Lower leg skin (tissue), 4 donors: ENCODE data around the gene C1orf115. TPM values are rescaled to one million over a fixed set of nuclear protein-coding genes. Genes with fewer than 3 reads are reported as not detected.

Experiments
- DNase-seq, 2 donors: peaks; one replicate each; pipeline ENCODE4 v3.0.0-alpha.2; 2019; ENCODE audit warnings: low spot score in 2 of 2
- H3K4me3 ChIP-seq: fragments of 200-600 bp; sonication (generic); 2 replicates; pipeline ENCODE4 v1.5.1; 2017; ENCODE audit warnings: mild to moderate bottlenecking, low read depth; ENCODE audit not compliant: poor library complexity, severe bottlenecking
- CTCF ChIP-seq, 3 donors: fragments of 450-650 bp; IDR thresholded peaks; one replicate each; pipeline ENCODE4 v1.5.1; 2016; ENCODE audit warnings: antibody characterized with exemption in 3 of 3, mild to moderate bottlenecking in 3 of 3, moderate library complexity in 2 of 3
- POLR2A ChIP-seq, 2 donors: fragments of 450-650 bp; IDR thresholded peaks; one replicate each; pipeline ENCODE4 v1.6.1; 2016 to 2017; ENCODE audit warnings: antibody characterized with exemption in 2 of 2, mild to moderate bottlenecking in 1 of 2, moderate library complexity in 1 of 2
- WGBS, 2 donors: methylation state at CpG; one replicate each; pipeline ENCODE4 v1.1.5; 2018; 5-methylcytosine and 5-hydroxymethylcytosine counted together
- intact Hi-C: fragments of 100-400 bp; cut with DNase I; formaldehyde crosslinking; loops from one replicate; pipeline ENCODE4 v1.15.0; 2023; ENCODE audit warnings: low total_unique reads
- total RNA-seq, 4 donors: library from RNA; depleted of rRNA; stranded (reverse); fragments of >200 nt; gene quantifications; one replicate each; pipeline ENCODE4 v1.1.0, GENCODE V29; 2016

C1orf115 gene
- total RNA-seq, 4 donors from 2014 or later: 7.5 to 20.5 (median 13.3) TPM

- TF ChIP-seq POLR2A (IDR thresholded peaks at IDR 0.05): no peak
- TF ChIP-seq CTCF (IDR thresholded peaks at IDR 0.05): no peak
- DNase-seq: no peak
- H3K4me3 ChIP-seq: no peak overlapping the region
- 94% methylated on average over 16 of the region's 16 CpGs for WGBS, 2 donors
- intact Hi-C loops: no loop called here
Observed at GRCh38 chr1:220696226-220696862, 6.2 kb downstream of the C1orf115 start.

GRCh38 chr1:220696863-220697231 is 6.7 kb downstream of the C1orf115 start:
- WGBS, 2 donors: 77 to 78% methylated on average over 9 of the region's 9 CpGs
- intact Hi-C loops: no loop called here
- no peak for DNase-seq
- TF ChIP-seq POLR2A (IDR thresholded peaks at IDR 0.05) (no peak), CTCF (IDR thresholded peaks at IDR 0.05) (no peak)
- no peak overlapping the region for H3K4me3 ChIP-seq

- TF ChIP-seq POLR2A (IDR thresholded peaks at IDR 0.05): no peak
- TF ChIP-seq CTCF (IDR thresholded peaks at IDR 0.05): no peak
- 86 to 90% methylated on average over 6 of the region's 6 CpGs for WGBS, 2 donors
- DNase-seq: no peak
- H3K4me3 ChIP-seq: no peak overlapping the region
- intact Hi-C loops: no loop called here
Observed at GRCh38 chr1:220697326-220697725, 7.2 kb downstream of the C1orf115 start.

GRCh38 chr1:220698607-220699016 is 8.4 kb downstream of the C1orf115 start:
- intact Hi-C loops: no loop called here
- no peak overlapping the region for H3K4me3 ChIP-seq
- WGBS, 2 donors: 78% methylated on average over 5 of the region's 5 CpGs
- TF ChIP-seq CTCF (IDR thresholded peaks at IDR 0.05): no peak
- no peak for DNase-seq

- DNase-seq: no peak
- no peak for TF ChIP-seq POLR2A (IDR thresholded peaks at IDR 0.05)
- no peak for TF ChIP-seq CTCF (IDR thresholded peaks at IDR 0.05)
- H3K4me3 ChIP-seq: no peak overlapping the region
- WGBS, 2 donors: 81 to 85% methylated on average over 3 of the region's 3 CpGs
- intact Hi-C loops: no loop called here
Observed at GRCh38 chr1:220699044-220699443, 8.9 kb downstream of the C1orf115 start.

GRCh38 chr1:220700556-220701179 is 10.5 kb downstream of the C1orf115 start:
- intact Hi-C loops: no loop called here
- WGBS, 2 donors: 5 to 30% methylated on average over 2 of the region's 2 CpGs
- DNase-seq: no peak
- TF ChIP-seq CTCF (IDR thresholded peaks at IDR 0.05) (no peak), POLR2A (IDR thresholded peaks at IDR 0.05) (no peak)
- no peak overlapping the region for H3K4me3 ChIP-seq
